PFSK-1 (cell line): ENCODE data around the gene ALG2.

Source experiments
- FOXP2 ChIP-seq: optimal IDR thresholded peaks from 2 replicates; pipeline ENCODE3; 2011; ENCODE audit warnings: borderline replicate concordance, control low read depth, inconsistent platforms; ENCODE audit not compliant: insufficient read depth; ENCODE audit errors: extremely low read length, extremely low read depth
- POLR2AphosphoS5 ChIP-seq: IDR thresholded peaks from 2 replicates; pipeline ENCODE4 v1.6.1; 2012; ENCODE audit warnings: low read depth, mild to moderate bottlenecking, control low read depth, low read length, moderate library complexity
- REST ChIP-seq, 2 experiments: IDR thresholded peaks; 2 replicates each; pipeline versions ENCODE4 v1.6.1 to v1.8.0; 2011 to 2012; ENCODE audit warnings: low read depth in 2 of 2, low read length in 2 of 2, control low read depth in 1 of 2, inconsistent platforms in 1 of 2, mild to moderate bottlenecking in 1 of 2, moderate library complexity in 1 of 2; ENCODE audit not compliant: insufficient read depth in 1 of 2
- SIN3A ChIP-seq: IDR thresholded peaks from 2 replicates; pipeline ENCODE4 v1.6.1; 2012; ENCODE audit warnings: mild to moderate bottlenecking, low read length, moderate library complexity, borderline replicate concordance; ENCODE audit not compliant: insufficient read depth
- TAF1 ChIP-seq: IDR thresholded peaks from 2 replicates; pipeline ENCODE4 v1.6.1; 2012; ENCODE audit warnings: low read length, control low read depth, borderline replicate concordance; ENCODE audit not compliant: insufficient read depth

ALG2 gene

GRCh38 chr9:99221266-99221620 lies 499 bp downstream of the ALG2 start:
- TF ChIP-seq SIN3A (no peak), TAF1 (no peak), POLR2AphosphoS5 (no peak)

GRCh38 chr9:99220011-99220410 lies 1.7 kb downstream of the ALG2 start:
- TF ChIP-seq SIN3A: no peak
- no peak for TF ChIP-seq TAF1
- TF ChIP-seq POLR2AphosphoS5: no peak
- TF ChIP-seq FOXP2: no peak
- TF ChIP-seq REST (IDR thresholded peaks at IDR 0.05; ENCODE audit: insufficient read depth in 1 of 2, low read depth in 2 of 2, low read length in 2 of 2): no peak

DNA sequence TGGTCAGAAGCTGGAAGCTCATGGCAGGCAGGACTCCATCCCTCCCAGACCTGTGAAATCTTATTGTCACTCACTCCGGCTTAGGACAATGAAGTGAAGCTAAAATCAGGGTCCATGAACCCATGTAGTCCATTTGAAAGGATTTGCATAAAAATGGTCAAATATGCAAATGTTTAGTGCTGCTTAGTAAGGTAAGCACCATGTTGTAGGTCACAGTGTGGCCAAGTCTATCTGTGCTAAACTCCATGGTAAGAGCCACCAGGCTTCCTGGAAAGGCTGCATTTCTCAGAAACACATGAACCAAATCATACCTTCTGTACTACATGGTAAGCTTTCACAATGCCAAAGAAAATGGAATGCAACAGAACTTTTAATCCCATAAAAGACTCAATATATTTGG lies 5.7 kb downstream of the ALG2 start:
- TF ChIP-seq POLR2AphosphoS5: no peak
- TF ChIP-seq TAF1: no peak
- no peak for TF ChIP-seq FOXP2
- no peak for TF ChIP-seq REST (IDR thresholded peaks at IDR 0.05; ENCODE audit: insufficient read depth in 1 of 2, low read depth in 2 of 2, low read length in 2 of 2)
- TF ChIP-seq SIN3A: no peak

GRCh38 chr9:99213197-99213596 lies 8.5 kb downstream of the ALG2 start:
- no peak for TF ChIP-seq SIN3A
- TF ChIP-seq FOXP2: no peak
- no peak for TF ChIP-seq POLR2AphosphoS5
- no peak for TF ChIP-seq REST (IDR thresholded peaks at IDR 0.05; ENCODE audit: insufficient read depth in 1 of 2, low read depth in 2 of 2, low read length in 2 of 2)
- no peak for TF ChIP-seq TAF1

- TF ChIP-seq POLR2AphosphoS5 (no peak), FOXP2 (no peak), TAF1 (no peak), REST (IDR thresholded peaks at IDR 0.05; ENCODE audit: insufficient read depth in 1 of 2, low read depth in 2 of 2, low read length in 2 of 2) (no peak), SIN3A (no peak)
Observed at GRCh38 chr9:99211746-99212145, 10.0 kb downstream of the ALG2 start.
